Psoas muscle (tissue), 8 donors: ENCODE data around the gene CORO1C. TPM values are rescaled to one million over a fixed set of nuclear protein-coding genes. Genes with fewer than 3 reads are reported as not detected.
A peak's percentile ranks its signal among the peaks of the same experiment; 100 is the strongest.

Experiments
- ATAC-seq, 4 donors: fragments of 200-7000 bp; cut with Tn5 transposase; one replicate each; pipeline ENCODE4 v1.9.1; 2020; ENCODE audit warnings: moderate library complexity in 3 of 4, mild to moderate bottlenecking in 2 of 4
- DNase-seq, 2 donors: peaks; one replicate each; pipeline ENCODE4 v3.0.0-alpha.2; 2020
- H3K27ac ChIP-seq: fragments of 200-600 bp; one replicate; pipeline ENCODE4 v1.8.0; 2022
- H3K27me3 ChIP-seq, 3 donors: fragments of 200-600 bp in 1 of 3; one replicate each; pipeline versions ENCODE4 v1.6.1 to v1.8.0; 2013 to 2022; ENCODE audit warnings: low read length in 2 of 3, mild to moderate bottlenecking in 2 of 3, moderate library complexity in 1 of 3; ENCODE audit not compliant: insufficient read depth in 3 of 3
- H3K36me3 ChIP-seq, 2 donors: fragments of 200-600 bp in 1 of 2; one replicate each; pipeline versions ENCODE4 v1.6.1 to v1.8.0; 2013 to 2022; ENCODE audit warnings: low read depth in 1 of 2, mild to moderate bottlenecking in 1 of 2, moderate library complexity in 1 of 2; ENCODE audit not compliant: insufficient read depth in 1 of 2
- H3K4me1 ChIP-seq: fragments of 200-600 bp; one replicate; pipeline ENCODE4 v1.8.0; 2022
- H3K4me3 ChIP-seq: fragments of 200-600 bp; one replicate; pipeline ENCODE4 v1.8.0; 2022; ENCODE audit warnings: mild to moderate bottlenecking
- H3K9me3 ChIP-seq: fragments of 200-600 bp; one replicate; pipeline ENCODE4 v1.8.0; 2022
- CTCF ChIP-seq: fragments of 200-600 bp; IDR thresholded peaks from one replicate; pipeline ENCODE4 v1.8.0; 2022; ENCODE audit warnings: antibody characterized with exemption
- WGBS, 3 donors: extraction: QIAGEN DNeasy Blood & Tissue Kit; methylation state at CpG; one replicate each; pipeline versions ENCODE4 v1.1.6 to v1.1.7; 2013; 5-methylcytosine and 5-hydroxymethylcytosine counted together
- intact Hi-C, 2 donors: fragments of 100-400 bp; cut with DNase I; formaldehyde crosslinking; loops; one replicate each; pipeline versions ENCODE4 v1.11.0 to v1.14.2; 2022
- polyA plus RNA-seq, 3 donors: library from polyadenylated mRNA; stranded (reverse); fragments of 200-250 nt; gene quantifications; one replicate each; pipeline ENCODE4 v1.2.3, GENCODE V29; 2013
- total RNA-seq, 4 donors: library from RNA; stranded (reverse); fragmentation: NEBNext Ultra II Directional in 2 of 4; extraction: Animal tissue kit (Norgen Biotek cat#: 25700) in 2 of 4; gene quantifications; one replicate each; pipeline versions ENCODE4 v1.2.1 to v1.2.4, GENCODE V29; 2021 to 2023
- donor health status: healthy with polysubstance abuse.
- donor health status: DM: no; HTN: no; CAD: no; lungs with moderate emphysema.
- donor health status: Bipolar disorder and iron deficiency.
- donor health status: healthy.
- donor health status: DM: yes; HTN: yes; CAD: no.
- donor health status: DM: no; HTN: no; CAD: no.
- donor health status: DM: no; HTN: no; CAD: no.
- donor health status: DM: yes; HTN: yes; CAD: no.

Gene CORO1C
- total and polyA plus RNA-seq, 7 donors = 16.9 to 67.1 (median 40.5) TPM

GRCh38 chr12:108712165-108712924 lies 19.0 kb downstream of the CORO1C start:
- intact Hi-C loops = no loop called here
- WGBS, 3 donors = 80 to 83% (median 82%) methylated on average over 11 to 12 of the region's 12 CpGs
- peaks cover 54% of the 10 kb centered on the region for H3K4me1 ChIP-seq

GRCh38 chr12:108711489-108712164 lies 19.7 kb downstream of the CORO1C start:
- H3K27ac ChIP-seq = peak overlapping the region; percentile 32
- H3K4me1 ChIP-seq = peaks cover 48% of the 10 kb centered on the region
- H3K36me3 ChIP-seq = no peaks in the 10 kb centered on the region
- H3K9me3 ChIP-seq = no peaks in the 10 kb centered on the region
- intact Hi-C loops = no loop called here
- no peak for ATAC-seq
- H3K4me3 ChIP-seq = no peak overlapping the region
- TF ChIP-seq CTCF = no peak
- DNase-seq = no peak
- H3K27me3 ChIP-seq = no peaks in the 10 kb centered on the region
- 70 to 77% (median 76%) methylated on average over 9 of the region's 9 CpGs for WGBS, 3 donors

More at GRCh38 chr12:108712165-108712924, 19.0 kb downstream of the CORO1C start:
- Histone ChIP-seq H3K36me3 (no peaks in the 10 kb centered on the region), H3K27me3 (no peaks in the 10 kb centered on the region), H3K27ac (peak overlapping the region; percentile 32), H3K4me3 (no peak overlapping the region), H3K9me3 (no peaks in the 10 kb centered on the region)
- no peak for ATAC-seq
- no peak for DNase-seq
- TF ChIP-seq CTCF = no peak

GRCh38 chr12:108709697-108710096 lies 21.6 kb downstream of the CORO1C start:
- Histone ChIP-seq H3K9me3 (no peaks in the 10 kb centered on the region), H3K36me3 (no peaks in the 10 kb centered on the region), H3K4me1 (peaks cover 61% of the 10 kb centered on the region), H3K27me3 (no peaks in the 10 kb centered on the region), H3K4me3 (no peak overlapping the region), H3K27ac (no peak overlapping the region)
- no peak for ATAC-seq
- no peak for DNase-seq
- no peak for TF ChIP-seq CTCF
- intact Hi-C loops = no loop called here
- WGBS, 3 donors = 21 to 56% (median 27%) methylated on average over 1 of the region's 1 CpG

GRCh38 chr12:108704527-108704926 lies 26.8 kb downstream of the CORO1C start:
- intact Hi-C loops = loop anchor here in 1 of 2 donors (2.0 kb wide), 1 partner anchor 18 kb away; no protein-coding TSS in a partner anchor
- H3K4me1 ChIP-seq = peaks cover 76% of the 10 kb centered on the region
- 36 to 75% (median 47%) methylated on average over 5 of the region's 5 CpGs for WGBS, 3 donors
- DNase-seq = no peak
- H3K4me3 ChIP-seq = no peak overlapping the region
- H3K27me3 ChIP-seq = no peaks in the 10 kb centered on the region
- TF ChIP-seq CTCF = no peak
- H3K9me3 ChIP-seq = no peaks in the 10 kb centered on the region
- peak overlapping the region; percentile 95 for H3K27ac ChIP-seq
- peaks cover 5 to 15% of the 10 kb centered on the region in 2 donors for H3K36me3 ChIP-seq
- ATAC-seq = peak in 3 of 4 donors; percentile 28 to 44 (median 36)
